ENCODE data around the gene HP.
A peak's percentile ranks its signal among the peaks of the same experiment; 100 is the strongest.

Gene HP

DNA sequence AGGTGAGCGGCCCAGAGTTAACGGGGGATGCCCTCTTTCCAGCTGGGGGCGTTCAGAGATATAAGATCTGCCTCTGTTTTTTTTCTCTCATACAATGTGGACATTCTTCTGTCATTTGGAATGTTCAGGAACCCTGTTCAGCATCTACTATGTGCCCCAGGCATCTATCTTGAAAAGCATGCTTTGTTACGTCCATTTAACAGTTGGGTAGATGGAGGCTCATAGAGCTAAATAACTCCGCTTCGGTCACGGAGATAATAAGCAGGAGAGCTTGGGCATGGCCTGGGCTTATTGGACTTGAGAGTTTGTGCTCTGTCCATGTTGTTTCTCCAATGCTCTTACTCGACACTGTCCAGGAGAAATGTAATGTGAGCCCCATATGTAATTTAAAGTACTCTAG lies 39.6 kb upstream of the HP start:
- Histone ChIP-seq H4K20me1 (peaks cover 0 to 10% (median 0%) of the 10 kb centered on the region in 11 experiments; a peak in 3 of 22 replicates), H3K36me3 (peaks cover 5 to 52% (median 28%) of the 10 kb centered on the region in 11 experiments; a peak in 19 of 22 replicates), H3K4me1 (peaks cover 42 to 93% (median 90%) of the 10 kb centered on the region in 10 experiments), H3K9ac (peak overlapping the region in 9 of 11 experiments; percentile 37 to 77 (median 61); a peak in 16 of 22 replicates), H3K4me3 (peak overlapping the region in 9 of 10 experiments; percentile 3 to 59 (median 51); a peak in 16 of 20 replicates), H3K4me2 (peak overlapping the region; percentile 79 to 97 (median 92)), H3K27me3 (no peaks in the 10 kb centered on the region), H3K9me3 (replicated peaks in 1 of 11) (no peaks in the 10 kb centered on the region), H3K27ac (peak overlapping the region in 9 of 11 experiments; percentile 60 to 84 (median 68); a peak in 16 of 22 replicates)
- TF ChIP-seq Cebpa-rat (IDR thresholded peaks at IDR 0.05): no peak

DNA sequence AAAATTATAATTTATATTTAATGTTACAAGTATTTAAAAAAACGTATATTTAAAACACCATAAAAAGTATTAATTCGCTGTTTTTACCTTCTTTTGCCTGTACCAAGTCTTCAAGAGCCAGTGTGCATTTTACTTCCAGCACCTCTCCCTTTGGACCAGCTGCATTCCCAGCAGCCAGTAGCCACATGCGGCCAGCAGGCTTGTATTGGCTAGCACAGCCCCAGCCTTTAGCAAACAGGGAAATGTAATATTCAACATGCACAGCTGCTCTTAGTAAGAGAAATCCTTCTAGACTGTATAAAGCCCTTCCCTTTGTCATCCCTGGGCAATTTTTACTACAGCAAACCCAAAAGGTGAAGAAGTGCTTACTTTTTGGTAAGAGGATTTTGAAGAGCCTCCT lies 39.2 kb upstream of the HP start:
- Histone ChIP-seq H3K4me1 (peaks cover 40 to 89% (median 85%) of the 10 kb centered on the region in 10 experiments), H3K27ac (peak overlapping the region in 4 of 11 experiments; percentile 79 to 84 (median 82); a peak in 7 of 22 replicates), H3K27me3 (no peaks in the 10 kb centered on the region), H3K4me3 (peak overlapping the region in 6 of 10 experiments; percentile 5 to 59 (median 52); a peak in 6 of 20 replicates), H3K9me3 (replicated peaks in 1 of 11) (no peaks in the 10 kb centered on the region), H3K4me2 (peak overlapping the region in 10 of 11 experiments; percentile 17 to 97 (median 92); a peak in 20 of 22 replicates), H3K36me3 (peaks cover 5 to 55% (median 29%) of the 10 kb centered on the region in 11 experiments; a peak in 19 of 22 replicates), H3K9ac (peak overlapping the region in 4 of 11 experiments; percentile 51 to 77 (median 74); a peak in 7 of 22 replicates), H4K20me1 (peaks cover 0 to 10% (median 0%) of the 10 kb centered on the region in 11 experiments; a peak in 3 of 22 replicates)
- TF ChIP-seq Cebpa-rat (IDR thresholded peaks at IDR 0.05): no peak

- H4K20me1 ChIP-seq: peaks cover 0 to 10% (median 0%) of the 10 kb centered on the region in 11 experiments; a peak in 3 of 22 replicates
- H3K4me3 ChIP-seq: no peak overlapping the region
- H3K4me1 ChIP-seq: peaks cover 19 to 55% (median 52%) of the 10 kb centered on the region in 10 experiments
- H3K27me3 ChIP-seq: no peaks in the 10 kb centered on the region
- no peak overlapping the region for H3K27ac ChIP-seq
- no peaks in the 10 kb centered on the region for H3K9me3 ChIP-seq (replicated peaks in 1 of 11)
- H3K36me3 ChIP-seq: peaks cover 36 to 78% (median 60%) of the 10 kb centered on the region in 11 experiments
- H3K9ac ChIP-seq: no peak overlapping the region
- peak overlapping the region in 8 of 11 experiments; percentile 42 to 97 (median 92); a peak in 15 of 22 replicates for H3K4me2 ChIP-seq
- no peak for TF ChIP-seq Cebpa-rat (IDR thresholded peaks at IDR 0.05)
These were observed 35.8 kb upstream of the HP start for GRCh38 chr16:72018470-72018869.

GRCh38 chr16:72021043-72021442 lies 33.3 kb upstream of the HP start:
- Histone ChIP-seq H3K4me3 (no peak overlapping the region), H3K36me3 (peaks cover 57 to 98% (median 84%) of the 10 kb centered on the region in 11 experiments), H3K27ac (no peak overlapping the region), H3K4me1 (peaks cover 5 to 31% (median 26%) of the 10 kb centered on the region in 10 experiments), H3K9ac (no peak overlapping the region), H3K9me3 (replicated peaks in 1 of 11) (no peaks in the 10 kb centered on the region), H3K27me3 (no peaks in the 10 kb centered on the region), H4K20me1 (peaks cover 0 to 9% (median 0%) of the 10 kb centered on the region in 11 experiments; a peak in 3 of 22 replicates), H3K4me2 (no peak overlapping the region)
- TF ChIP-seq Cebpa-rat (IDR thresholded peaks at IDR 0.05): no peak

GRCh38 chr16:72022127-72022526 lies 32.2 kb upstream of the HP start:
- Histone ChIP-seq H3K27me3 (no peaks in the 10 kb centered on the region), H3K9me3 (replicated peaks in 1 of 11) (no peaks in the 10 kb centered on the region), H3K4me2 (no peak overlapping the region), H3K4me3 (no peak overlapping the region), H3K27ac (no peak overlapping the region), H4K20me1 (no peaks in the 10 kb centered on the region), H3K9ac (no peak overlapping the region), H3K36me3 (peaks cover 61 to 96% (median 89%) of the 10 kb centered on the region in 11 experiments), H3K4me1 (peaks cover 1 to 20% (median 15%) of the 10 kb centered on the region in 10 experiments)
- no peak for TF ChIP-seq Cebpa-rat (IDR thresholded peaks at IDR 0.05)

- no peaks in the 10 kb centered on the region for H4K20me1 ChIP-seq
- H3K27ac ChIP-seq: no peak overlapping the region; a peak in 1 of 22 replicates
- no peaks in the 10 kb centered on the region for H3K27me3 ChIP-seq
- H3K4me3 ChIP-seq: no peak overlapping the region
- H3K9ac ChIP-seq: no peak overlapping the region
- H3K4me1 ChIP-seq: peaks cover 0 to 2% (median 0%) of the 10 kb centered on the region in 10 experiments; a peak in 2 of 20 replicates
- no peaks in the 10 kb centered on the region for H3K9me3 ChIP-seq (replicated peaks in 1 of 11)
- peaks cover 69 to 94% (median 89%) of the 10 kb centered on the region in 11 experiments for H3K36me3 ChIP-seq
- H3K4me2 ChIP-seq: no peak overlapping the region
- no peak for TF ChIP-seq Cebpa-rat (IDR thresholded peaks at IDR 0.05)
These were observed 30.3 kb upstream of the HP start for GRCh38 chr16:72023962-72024361.

DNA sequence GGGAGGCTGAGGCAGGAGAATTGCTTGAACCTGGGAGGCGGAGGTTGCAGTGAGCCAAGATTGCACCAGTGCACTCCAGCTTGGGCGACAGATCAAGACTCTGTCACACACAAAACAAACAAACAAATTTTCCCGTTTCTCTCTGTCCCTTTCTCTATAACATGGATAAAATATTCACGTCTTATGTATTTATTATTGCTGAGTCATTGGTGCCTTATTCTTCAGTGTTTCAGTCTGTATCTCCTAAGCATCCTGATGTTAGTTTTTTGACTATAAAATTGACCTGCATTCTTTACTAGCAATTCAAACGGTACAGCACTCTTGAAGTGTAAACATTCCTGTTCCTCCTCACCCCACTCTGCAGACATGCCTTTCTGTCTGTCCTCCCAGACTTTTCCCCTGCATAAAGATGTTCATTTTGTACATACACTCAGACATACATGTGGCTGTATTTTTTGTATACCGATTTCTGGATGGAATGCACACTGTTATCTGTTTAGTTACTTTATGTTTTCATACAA lies 29.4 kb upstream of the HP start:
- no peak overlapping the region for H3K9ac ChIP-seq
- peak overlapping the region in 2 of 11 experiments; percentile 10 to 27; a peak in 2 of 22 replicates for H3K27ac ChIP-seq
- H3K9me3 ChIP-seq (replicated peaks in 1 of 11): no peaks in the 10 kb centered on the region
- no peak for TF ChIP-seq Cebpa-rat (IDR thresholded peaks at IDR 0.05)
- no peaks in the 10 kb centered on the region for H4K20me1 ChIP-seq
- H3K27me3 ChIP-seq: no peaks in the 10 kb centered on the region
- H3K36me3 ChIP-seq: peaks cover 69 to 91% (median 81%) of the 10 kb centered on the region in 11 experiments
- H3K4me3 ChIP-seq: no peak overlapping the region
- H3K4me2 ChIP-seq: no peak overlapping the region
- H3K4me1 ChIP-seq: peaks cover 0 to 2% (median 0%) of the 10 kb centered on the region in 10 experiments; a peak in 1 of 20 replicates

GRCh38 chr16:72025404-72026114 lies 28.7 kb upstream of the HP start:
- no peak overlapping the region for H3K4me2 ChIP-seq
- peaks cover 66 to 88% (median 78%) of the 10 kb centered on the region in 11 experiments for H3K36me3 ChIP-seq
- H3K27ac ChIP-seq: peak overlapping the region in 2 of 11 experiments; percentile 10 to 27; a peak in 2 of 22 replicates

More at GRCh38 chr16:72025404-72026114, 28.7 kb upstream of the HP start:
- Histone ChIP-seq H3K27me3 (no peaks in the 10 kb centered on the region), H4K20me1 (no peaks in the 10 kb centered on the region), H3K4me1 (peaks cover 0 to 6% (median 0%) of the 10 kb centered on the region in 10 experiments; a peak in 2 of 20 replicates), H3K9ac (no peak overlapping the region; a peak in 1 of 22 replicates), H3K9me3 (replicated peaks in 1 of 11) (no peaks in the 10 kb centered on the region), H3K4me3 (no peak overlapping the region)
- TF ChIP-seq Cebpa-rat (IDR thresholded peaks at IDR 0.05): no peak

Measured in BLaER1 treated with 17β-estradiol and CSF1 and Interleukin-3, amounts not matched to agents 10 nM and 100 nM (cell line).